ENCODE measurements around the gene PCSK9. TPM values are rescaled to one million over a fixed set of nuclear protein-coding genes. Genes with fewer than 3 reads are reported as not detected.

The PCSK9 gene
- total and polyA plus RNA-seq, 2 of the 13 experiments (the other 11 are each of a cell fraction or from before 2014, with no cell fraction given), result 33.3 to 80.5 TPM

GRCh38 chr1:55015123-55015522 is 24.2 kb upstream of the PCSK9 start (continued):
- no peak for TF ChIP-seq THRA (CRISPR knock-in tag; IDR thresholded peaks at IDR 0.05; ENCODE audit: borderline replicate concordance)
- no peak for TF ChIP-seq KLF6 (CRISPR knock-in tag; IDR thresholded peaks at IDR 0.05)
- no peak for TF ChIP-seq MYPOP (CRISPR knock-in tag; IDR thresholded peaks at IDR 0.05)
- TF ChIP-seq CHD4 (IDR thresholded peaks at IDR 0.05; ENCODE audit: borderline replicate concordance, low read length), result no peak
- no peak for TF ChIP-seq SMARCE1 (IDR thresholded peaks at IDR 0.05; ENCODE audit: borderline replicate concordance)
- no peak for TF ChIP-seq ZNF691 (CRISPR knock-in tag; IDR thresholded peaks at IDR 0.05; ENCODE audit: borderline replicate concordance, low read depth)
- TF ChIP-seq ZNF180 (CRISPR knock-in tag; IDR thresholded peaks at IDR 0.05; ENCODE audit: borderline replicate concordance, low read depth), result no peak
- no peak for TF ChIP-seq TP53 (CRISPR knock-in tag; conservative IDR thresholded peaks at IDR 0.05)
- no peak for TF ChIP-seq ZNF333 (CRISPR knock-in tag; IDR thresholded peaks at IDR 0.05; ENCODE audit: borderline replicate concordance)
- TF ChIP-seq MAX (IDR thresholded peaks at IDR 0.05), result no peak
- no peak for TF ChIP-seq BRCA1 (CRISPR knock-in tag; IDR thresholded peaks at IDR 0.05)
